ENCODE data around the gene GPER1.
"Not testable (repeated sequence)": the region's sequence is repeated elsewhere in the genome, so short reads cannot be mapped to it uniquely, and the experiment has no call there.

GPER1 gene

DNA sequence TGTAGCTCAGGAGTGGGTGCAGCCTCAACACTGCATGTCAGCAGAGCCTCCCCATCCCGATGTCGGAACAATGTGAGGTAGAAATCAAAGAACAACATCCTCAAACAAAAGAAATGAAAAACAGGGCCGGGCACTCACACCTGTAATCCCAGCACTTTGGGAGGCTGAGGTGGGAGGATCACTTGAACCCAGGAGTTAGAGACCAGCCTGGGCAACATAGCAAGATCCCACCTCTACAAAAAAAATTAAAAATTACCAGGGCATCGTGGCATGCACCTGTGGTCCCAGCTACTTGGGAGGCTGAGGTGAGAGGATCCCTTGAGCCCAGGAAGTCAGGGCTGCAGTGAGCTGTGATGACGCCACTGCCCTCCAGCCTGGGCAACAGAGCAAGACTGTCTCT, 55.1 kb downstream of the GPER1 start:
- not testable (repeated sequence) for DNase-seq (ENCODE audit: low read depth in 2 of 2)

Data from stimulated activated CD8-positive, alpha-beta memory T cell treated with anti-CD3 and anti-CD28 coated beads, Interleukin-7, amount 100 ng/mL, for 4 hours (primary cell).